T-helper 2 cell treated with Interferon-gamma antibody and Interleukin-4, amounts not matched to agents 100 ng/mL and 5 ng/mL, for 36 hours (primary cell): Measurements from ENCODE around the gene ARHGAP33. TPM values are rescaled to one million over a fixed set of nuclear protein-coding genes. Genes with fewer than 3 reads are reported as not detected.
"Not testable (repeated sequence)": the region's sequence is repeated elsewhere in the genome, so short reads cannot be mapped to it uniquely, and the experiment has no call there.

ENCODE experiments used
- intact Hi-C: fragments of 100-400 bp; cut with micrococcal nuclease; formaldehyde crosslinking; loops from one replicate; pipeline ENCODE4 v1.15.1; 2023
- total RNA-seq: library from RNA; stranded (reverse); gene quantifications from 2 replicates; pipeline ENCODE4 v1.2.3, GENCODE V29; 2022

The ARHGAP33 gene
- total RNA-seq, 1 donor from 2014 or later: 72.6 TPM

GRCh38 chr19:35790981-35791813, 15.8 kb downstream of the ARHGAP33 start:
- intact Hi-C loops: no loop called here

- intact Hi-C loops: no loop called here
Observed at GRCh38 chr19:35791814-35792279, 16.5 kb downstream of the ARHGAP33 start.

- intact Hi-C loops: no loop called here
Observed at GRCh38 chr19:35792312-35792711, 16.9 kb downstream of the ARHGAP33 start.

- intact Hi-C loops: no loop called here
Observed at GRCh38 chr19:35792888-35793287, 17.5 kb downstream of the ARHGAP33 start.

GRCh38 chr19:35793381-35794165, 18.2 kb downstream of the ARHGAP33 start:
- intact Hi-C loops: no loop called here

- intact Hi-C loops: not testable (repeated sequence)
Observed at GRCh38 chr19:35795564-35795963, 20.2 kb downstream of the ARHGAP33 start.

GRCh38 chr19:35796645-35797542, 21.5 kb downstream of the ARHGAP33 start:
- intact Hi-C loops: no loop called here

GRCh38 chr19:35797663-35798062, 22.3 kb downstream of the ARHGAP33 start:
- intact Hi-C loops: no loop called here

GRCh38 chr19:35801828-35802227, 26.5 kb downstream of the ARHGAP33 start:
- intact Hi-C loops: no loop called here

GRCh38 chr19:35805526-35806102, 30.2 kb downstream of the ARHGAP33 start:
- intact Hi-C loops: no loop called here

- intact Hi-C loops: no loop called here
Observed at GRCh38 chr19:35806597-35806996, 31.2 kb downstream of the ARHGAP33 start.

GRCh38 chr19:35807633-35808032, 32.3 kb downstream of the ARHGAP33 start:
- intact Hi-C loops: no loop called here

GRCh38 chr19:35811317-35812219, 36.2 kb downstream of the ARHGAP33 start:
- intact Hi-C loops: no loop called here

- intact Hi-C loops: no loop called here
Observed at GRCh38 chr19:35812220-35813042, 37.1 kb downstream of the ARHGAP33 start, which contains the start of gene PRODH2. Gene PRODH2 (minus strand): TSS chr19:35812845. CDS start chr19:35812805, 40 bp downstream.

GRCh38 chr19:35813043-35813890, 37.9 kb downstream of the ARHGAP33 start:
- intact Hi-C loops: no loop called here

GRCh38 chr19:35816262-35816661, 40.9 kb downstream of the ARHGAP33 start:
- intact Hi-C loops: no loop called here

- intact Hi-C loops: no loop called here
Observed at GRCh38 chr19:35816846-35817245, 41.5 kb downstream of the ARHGAP33 start.

GRCh38 chr19:35818445-35818844, 43.1 kb downstream of the ARHGAP33 start:
- intact Hi-C loops: no loop called here
